Lower leg skin (tissue), 3 donors: ENCODE measurements around the gene CDH11.

Experiments used
- CTCF ChIP-seq, 3 donors: fragments of 450-650 bp; IDR thresholded peaks; one replicate each; pipeline ENCODE4 v1.5.1; 2016; ENCODE audit warnings: antibody characterized with exemption in 3 of 3, mild to moderate bottlenecking in 3 of 3, moderate library complexity in 2 of 3
- POLR2A ChIP-seq, 2 donors: fragments of 450-650 bp; IDR thresholded peaks; one replicate each; pipeline ENCODE4 v1.6.1; 2016 to 2017; ENCODE audit warnings: antibody characterized with exemption in 2 of 2, mild to moderate bottlenecking in 1 of 2, moderate library complexity in 1 of 2

- no peak for TF ChIP-seq CTCF (IDR thresholded peaks at IDR 0.05)
- TF ChIP-seq POLR2A (IDR thresholded peaks at IDR 0.05): no peak
Measured at GRCh38 chr16:65101009-65101408, 20.9 kb downstream of the CDH11 start.
